Memory B cell (primary cell): Measurements from ENCODE around the gene DENND1A.
"Not testable (repeated sequence)": the region's sequence is repeated elsewhere in the genome, so short reads cannot be mapped to it uniquely, and the experiment has no call there.

Experiments
- ATAC-seq: fragments of 150-1000 bp; cut with Tn5 transposase; 2 replicates; pipeline ENCODE4 v1.10.0; 2021; ENCODE audit warnings: low read depth, mild to moderate bottlenecking, moderate library complexity
- DNase-seq, 2 donors: peaks; one replicate each; pipeline ENCODE4 v3.0.0; 2022; ENCODE audit warnings: low spot score in 2 of 2
- H3K27ac Mint-ChIP-seq: one replicate; pipeline ENCODE4 v1.8.0; 2022; ENCODE audit warnings: mild to moderate bottlenecking, moderate library complexity, mixed read lengths
- H3K27me3 Mint-ChIP-seq: one replicate; pipeline ENCODE4 v1.8.0; 2022; ENCODE audit warnings: mixed read lengths
- H3K36me3 Mint-ChIP-seq: one replicate; pipeline ENCODE4 v1.8.0; 2022; ENCODE audit warnings: mild to moderate bottlenecking, mixed read lengths
- H3K4me1 Mint-ChIP-seq: one replicate; pipeline ENCODE4 v1.8.0; 2022; ENCODE audit warnings: mixed read lengths
- H3K4me3 Mint-ChIP-seq: one replicate; pipeline ENCODE4 v1.8.0; 2022; ENCODE audit warnings: mild to moderate bottlenecking, moderate library complexity, mixed read lengths
- H3K9me3 Mint-ChIP-seq: one replicate; pipeline ENCODE4 v1.8.0; 2022; ENCODE audit warnings: mixed read lengths

The DENND1A gene

GRCh38 chr9:123922911-123923310 lies 7.0 kb downstream of the DENND1A start:
- H3K27me3 Mint-ChIP-seq = no peaks in the 10 kb centered on the region
- peaks cover 20% of the 10 kb centered on the region for H3K4me1 Mint-ChIP-seq
- no peak overlapping the region for H3K27ac Mint-ChIP-seq
- H3K36me3 Mint-ChIP-seq = peaks cover 5% of the 10 kb centered on the region
- DNase-seq (no peak), ATAC-seq (no peak)
- H3K4me3 Mint-ChIP-seq = no peak overlapping the region
- H3K9me3 Mint-ChIP-seq = peaks cover 4% of the 10 kb centered on the region

GRCh38 chr9:123922431-123922830 lies 7.5 kb downstream of the DENND1A start:
- no peaks in the 10 kb centered on the region for H3K27me3 Mint-ChIP-seq
- H3K36me3 Mint-ChIP-seq = peaks cover 5% of the 10 kb centered on the region
- peaks cover 4% of the 10 kb centered on the region for H3K9me3 Mint-ChIP-seq
- DNase-seq (no peak), ATAC-seq (no peak)
- H3K4me3 Mint-ChIP-seq = no peak overlapping the region
- H3K4me1 Mint-ChIP-seq = peaks cover 16% of the 10 kb centered on the region
- H3K27ac Mint-ChIP-seq = no peak overlapping the region

- H3K4me3 Mint-ChIP-seq = no peak overlapping the region
- no peaks in the 10 kb centered on the region for H3K27me3 Mint-ChIP-seq
- no peak for DNase-seq
- ATAC-seq = no peak
- no peak overlapping the region for H3K27ac Mint-ChIP-seq
- peaks cover 10% of the 10 kb centered on the region for H3K36me3 Mint-ChIP-seq
- no peaks in the 10 kb centered on the region for H3K4me1 Mint-ChIP-seq
- H3K9me3 Mint-ChIP-seq = peaks cover 4% of the 10 kb centered on the region
These were observed 15.3 kb downstream of the DENND1A start for GRCh38 chr9:123914517-123915196.

- no peak for ATAC-seq
- Mint-ChIP-seq H3K36me3 (peaks cover 13% of the 10 kb centered on the region), H3K27ac (no peak overlapping the region), H3K4me1 (no peaks in the 10 kb centered on the region), H3K9me3 (peaks cover 4% of the 10 kb centered on the region), H3K27me3 (no peaks in the 10 kb centered on the region), H3K4me3 (no peak overlapping the region)
- DNase-seq = no peak
These were observed 17.6 kb downstream of the DENND1A start for GRCh38 chr9:123912167-123912897.

GRCh38 chr9:123911024-123911423 lies 18.9 kb downstream of the DENND1A start:
- DNase-seq (no peak), ATAC-seq (no peak)
- no peak overlapping the region for H3K4me3 Mint-ChIP-seq
- peaks cover 4% of the 10 kb centered on the region for H3K9me3 Mint-ChIP-seq
- no peaks in the 10 kb centered on the region for H3K27me3 Mint-ChIP-seq
- no peak overlapping the region for H3K27ac Mint-ChIP-seq
- H3K4me1 Mint-ChIP-seq = no peaks in the 10 kb centered on the region
- peaks cover 14% of the 10 kb centered on the region for H3K36me3 Mint-ChIP-seq

GRCh38 chr9:123909192-123909591 lies 20.7 kb downstream of the DENND1A start:
- H3K4me3 Mint-ChIP-seq, H3K9me3 Mint-ChIP-seq, H3K27me3 Mint-ChIP-seq, DNase-seq, H3K4me1 Mint-ChIP-seq, H3K27ac Mint-ChIP-seq, ATAC-seq: not testable (repeated sequence)
- peaks cover 17% of the 10 kb centered on the region for H3K36me3 Mint-ChIP-seq

- not testable (repeated sequence) for DNase-seq, H3K9me3 Mint-ChIP-seq
- peaks cover 20% of the 10 kb centered on the region for H3K36me3 Mint-ChIP-seq
These were observed 26.4 kb downstream of the DENND1A start for GRCh38 chr9:123903550-123903949.

GRCh38 chr9:123894822-123895221 lies 35.1 kb downstream of the DENND1A start:
- no peaks in the 10 kb centered on the region for H3K27me3 Mint-ChIP-seq
- no peak for DNase-seq

More at GRCh38 chr9:123903550-123903949, 26.4 kb downstream of the DENND1A start:
- ATAC-seq, H3K27ac Mint-ChIP-seq, H3K4me3 Mint-ChIP-seq, H3K27me3 Mint-ChIP-seq, H3K4me1 Mint-ChIP-seq: not testable (repeated sequence)

GRCh38 chr9:123893831-123894460 lies 36.0 kb downstream of the DENND1A start:
- no peak overlapping the region for H3K4me3 Mint-ChIP-seq
- peaks cover 8% of the 10 kb centered on the region for H3K4me1 Mint-ChIP-seq
- H3K27me3 Mint-ChIP-seq = no peaks in the 10 kb centered on the region
- no peaks in the 10 kb centered on the region for H3K9me3 Mint-ChIP-seq
- ATAC-seq (no peak), DNase-seq (no peak)
- peaks cover 6% of the 10 kb centered on the region for H3K36me3 Mint-ChIP-seq
- H3K27ac Mint-ChIP-seq = no peak overlapping the region

More at GRCh38 chr9:123894822-123895221, 35.1 kb downstream of the DENND1A start:
- Mint-ChIP-seq H3K4me3 (no peak overlapping the region), H3K4me1 (peaks cover 8% of the 10 kb centered on the region), H3K36me3 (peaks cover 6% of the 10 kb centered on the region), H3K27ac (no peak overlapping the region), H3K9me3 (no peaks in the 10 kb centered on the region)
- no peak for ATAC-seq

- ATAC-seq (no peak), DNase-seq (no peak)
- no peaks in the 10 kb centered on the region for H3K9me3 Mint-ChIP-seq
- peaks cover 8% of the 10 kb centered on the region for H3K36me3 Mint-ChIP-seq
- H3K4me3 Mint-ChIP-seq = no peak overlapping the region
- no peak overlapping the region for H3K27ac Mint-ChIP-seq
- H3K4me1 Mint-ChIP-seq = peaks cover 8% of the 10 kb centered on the region
- H3K27me3 Mint-ChIP-seq = no peaks in the 10 kb centered on the region
These were observed 36.8 kb downstream of the DENND1A start for GRCh38 chr9:123893115-123893514.

- no peak overlapping the region for H3K27ac Mint-ChIP-seq
- no peaks in the 10 kb centered on the region for H3K27me3 Mint-ChIP-seq
- no peak overlapping the region for H3K4me3 Mint-ChIP-seq
- ATAC-seq = no peak
- DNase-seq = no peak
- H3K9me3 Mint-ChIP-seq = no peaks in the 10 kb centered on the region
- peaks cover 19% of the 10 kb centered on the region for H3K36me3 Mint-ChIP-seq
- H3K4me1 Mint-ChIP-seq = peaks cover 10% of the 10 kb centered on the region
These were observed 42.1 kb downstream of the DENND1A start for GRCh38 chr9:123887837-123888236.

GRCh38 chr9:123885834-123886233 lies 44.1 kb downstream of the DENND1A start:
- ATAC-seq, H3K27ac Mint-ChIP-seq, H3K9me3 Mint-ChIP-seq, H3K27me3 Mint-ChIP-seq, DNase-seq, H3K4me3 Mint-ChIP-seq: not testable (repeated sequence)
- peaks cover 14% of the 10 kb centered on the region for H3K36me3 Mint-ChIP-seq
- H3K4me1 Mint-ChIP-seq = peaks cover 13% of the 10 kb centered on the region

- DNase-seq (no peak), ATAC-seq (no peak)
- Mint-ChIP-seq H3K27me3 (no peaks in the 10 kb centered on the region), H3K4me3 (no peak overlapping the region), H3K36me3 (peaks cover 16% of the 10 kb centered on the region), H3K27ac (no peak overlapping the region), H3K9me3 (no peaks in the 10 kb centered on the region), H3K4me1 (peaks cover 13% of the 10 kb centered on the region)
These were observed 46.3 kb downstream of the DENND1A start for GRCh38 chr9:123883634-123884033.

GRCh38 chr9:123881604-123882003 lies 48.3 kb downstream of the DENND1A start:
- Mint-ChIP-seq H3K27ac (no peak overlapping the region), H3K4me1 (peaks cover 11% of the 10 kb centered on the region), H3K27me3 (no peaks in the 10 kb centered on the region), H3K9me3 (no peaks in the 10 kb centered on the region), H3K36me3 (peaks cover 8% of the 10 kb centered on the region), H3K4me3 (no peak overlapping the region)
- no peak for ATAC-seq
- no peak for DNase-seq
